Measurements from ENCODE around the gene RAP1GAP. TPM values are rescaled to one million over a fixed set of nuclear protein-coding genes. Genes with fewer than 3 reads are reported as not detected.

The RAP1GAP gene
- total RNA-seq (under 1 TPM in 3 of 4 donors, not detected in 1; 0.21 to 0.57 (median 0.32) TPM), polyA plus RNA-seq (under 1 TPM in 2 of 3 donors, not detected in 1; 0.04 TPM)
- long read RNA-seq, donor 1, result 0 reads
- long read RNA-seq, donor 2, result 0 reads

- intact Hi-C loops (cut with DNase I), result no loop called here
These were observed at the start of gene RAP1GAP for GRCh38 chr1:21669258-21670058. Gene RAP1GAP (minus strand): TSS chr1:21669357. CDS start chr1:21620032, 49,325 bp downstream.

GRCh38 chr1:21716169-21716568 is 47.0 kb upstream of the RAP1GAP start:
- DNase-seq (no peak), ATAC-seq (no peak)
- no peak overlapping the region for H3K27ac ChIP-seq
- peaks cover 3 to 100% of the 10 kb centered on the region in 2 donors for H3K36me3 ChIP-seq (ENCODE audit: insufficient read depth in 1 of 2, low read depth in 1 of 2)
- TF ChIP-seq CTCF (IDR thresholded peaks at IDR 0.05), result no peak
- no peaks in the 10 kb centered on the region for H3K27me3 ChIP-seq (ENCODE audit: insufficient read depth in 3 of 3, low read length in 2 of 3)
- no peaks in the 10 kb centered on the region for H3K4me1 ChIP-seq
- intact Hi-C loops (cut with DNase I), result no loop called here
- no peak overlapping the region for H3K4me3 ChIP-seq
- 86 to 92% (median 89%) methylated on average over 2 of the region's 2 CpGs for WGBS, 3 donors
- H3K9me3 ChIP-seq, result no peaks in the 10 kb centered on the region

More at GRCh38 chr1:21669258-21670058, at the start of gene RAP1GAP:
- Histone ChIP-seq H3K9me3 (no peaks in the 10 kb centered on the region), H3K4me1 (peaks cover 23% of the 10 kb centered on the region), H3K36me3 (ENCODE audit: insufficient read depth in 1 of 2, low read depth in 1 of 2) (no peaks in the 10 kb centered on the region), H3K27me3 (ENCODE audit: insufficient read depth in 3 of 3, low read length in 2 of 3) (peaks cover 0 to 63% (median 31%) of the 10 kb centered on the region in 3 donors), H3K4me3 (peak within 1 kb of the TSS; percentile 47), H3K27ac (no peak within 1 kb of the TSS)
- DNase-seq (no peak), ATAC-seq (peak in 3 of 4 donors; percentile 15 to 37 (median 17))
- no peak for TF ChIP-seq CTCF (IDR thresholded peaks at IDR 0.05)
- 1 to 2% (median 2%) methylated on average over 50 to 64 of the region's 64 CpGs for WGBS, 3 donors

GRCh38 chr1:21707891-21708290 is 38.7 kb upstream of the RAP1GAP start:
- WGBS, 3 donors, result 91 to 99% (median 96%) methylated on average over 4 of the region's 4 CpGs
- no peaks in the 10 kb centered on the region for H3K4me1 ChIP-seq
- H3K9me3 ChIP-seq, result no peaks in the 10 kb centered on the region
- no peaks in the 10 kb centered on the region for H3K27me3 ChIP-seq (ENCODE audit: insufficient read depth in 3 of 3, low read length in 2 of 3)
- no peak overlapping the region for H3K27ac ChIP-seq
- no peak for TF ChIP-seq CTCF (IDR thresholded peaks at IDR 0.05)
- H3K4me3 ChIP-seq, result no peak overlapping the region
- ATAC-seq, result no peak
- intact Hi-C loops (cut with DNase I), result no loop called here
- peaks cover 7 to 71% of the 10 kb centered on the region in 2 donors for H3K36me3 ChIP-seq (ENCODE audit: insufficient read depth in 1 of 2, low read depth in 1 of 2)
- DNase-seq, result no peak

GRCh38 chr1:21707086-21707840 is 38.1 kb upstream of the RAP1GAP start:
- no peak for TF ChIP-seq CTCF (IDR thresholded peaks at IDR 0.05)
- Histone ChIP-seq H3K36me3 (ENCODE audit: insufficient read depth in 1 of 2, low read depth in 1 of 2) (peaks cover 7 to 71% of the 10 kb centered on the region in 2 donors), H3K27ac (no peak overlapping the region), H3K4me3 (no peak overlapping the region), H3K9me3 (no peaks in the 10 kb centered on the region), H3K4me1 (no peaks in the 10 kb centered on the region), H3K27me3 (ENCODE audit: insufficient read depth in 3 of 3, low read length in 2 of 3) (no peaks in the 10 kb centered on the region)
- WGBS, 3 donors, result 75 to 77% (median 77%) methylated on average over 5 of the region's 5 CpGs
- ATAC-seq (no peak), DNase-seq (no peak)
- intact Hi-C loops (cut with DNase I), result no loop called here

Measured in psoas muscle (tissue), 8 donors.